Measurements from ENCODE around the gene PDGFRB. TPM values are rescaled to one million over a fixed set of nuclear protein-coding genes. Genes with fewer than 3 reads are reported as not detected.
A peak's percentile ranks its signal among the peaks of the same experiment; 100 is the strongest.

PDGFRB gene
- polyA plus RNA-seq (2011; rRNA removed) (163 and 276 TPM in 2 replicates), polyA minus RNA-seq (2011; rRNA and poly(A)+ RNA removed) (384 and 442 TPM in 2 replicates)

DNA sequence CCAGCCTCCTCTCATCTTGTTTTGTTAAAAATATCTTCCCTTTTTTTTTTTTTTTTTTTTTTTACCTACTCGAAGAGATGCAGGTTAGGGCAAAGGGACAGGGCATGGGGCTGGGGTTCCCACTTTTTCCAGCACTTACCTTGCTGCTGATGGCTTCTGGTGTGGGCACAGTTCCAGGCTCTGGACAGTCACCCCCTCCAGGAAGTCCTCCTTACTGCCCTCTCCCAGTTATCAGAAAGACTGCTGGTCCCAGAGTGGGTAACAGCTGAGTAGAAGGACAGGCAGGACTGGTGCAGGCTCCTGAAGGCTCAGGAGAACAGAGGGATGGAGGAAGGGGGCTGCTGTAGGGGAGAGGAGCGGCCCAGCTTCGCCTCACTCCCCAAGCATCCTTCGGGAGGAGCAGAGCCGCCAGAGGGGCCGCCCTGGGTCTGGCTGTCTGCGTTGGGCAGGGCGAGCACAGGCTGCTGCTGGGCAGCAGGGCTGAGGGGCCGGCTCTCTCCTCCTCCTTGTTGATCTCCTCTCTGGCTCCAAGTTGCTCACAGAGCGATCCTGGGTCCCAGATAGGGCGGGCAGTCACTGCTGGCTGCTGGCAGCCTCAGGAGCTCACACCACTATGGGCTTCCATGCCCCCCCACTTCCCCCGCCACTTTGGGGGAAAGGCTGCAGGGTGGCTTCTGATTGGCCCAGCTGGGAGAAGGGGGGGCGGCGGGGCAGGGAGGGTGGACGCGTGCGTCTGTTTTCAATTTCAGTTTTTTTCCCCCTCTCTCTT, at the start of gene PDGFRB:
TSS of gene PDGFRB (minus strand) at position 588 of the 769 bp plus-strand sequence. CDS start 18,798 bp downstream, outside the sequence.
- TF ChIP-seq, protein P1, sequence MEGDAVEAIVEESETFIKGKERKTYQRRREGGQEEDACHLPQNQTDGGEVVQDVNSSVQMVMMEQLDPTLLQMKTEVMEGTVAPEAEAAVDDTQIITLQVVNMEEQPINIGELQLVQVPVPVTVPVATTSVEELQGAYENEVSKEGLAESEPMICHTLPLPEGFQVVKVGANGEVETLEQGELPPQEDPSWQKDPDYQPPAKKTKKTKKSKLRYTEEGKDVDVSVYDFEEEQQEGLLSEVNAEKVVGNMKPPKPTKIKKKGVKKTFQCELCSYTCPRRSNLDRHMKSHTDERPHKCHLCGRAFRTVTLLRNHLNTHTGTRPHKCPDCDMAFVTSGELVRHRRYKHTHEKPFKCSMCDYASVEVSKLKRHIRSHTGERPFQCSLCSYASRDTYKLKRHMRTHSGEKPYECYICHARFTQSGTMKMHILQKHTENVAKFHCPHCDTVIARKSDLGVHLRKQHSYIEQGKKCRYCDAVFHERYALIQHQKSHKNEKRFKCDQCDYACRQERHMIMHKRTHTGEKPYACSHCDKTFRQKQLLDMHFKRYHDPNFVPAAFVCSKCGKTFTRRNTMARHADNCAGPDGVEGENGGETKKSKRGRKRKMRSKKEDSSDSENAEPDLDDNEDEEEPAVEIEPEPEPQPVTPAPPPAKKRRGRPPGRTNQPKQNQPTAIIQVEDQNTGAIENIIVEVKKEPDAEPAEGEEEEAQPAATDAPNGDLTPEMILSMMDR (IDR thresholded peaks at IDR 0.05; ENCODE audit: insufficient read depth, low read depth, low read length), result no peak
- Histone ChIP-seq H3K4me3 (ENCODE audit: low read depth, low read length) (peak within 1 kb of the TSS; percentile 88), H3K36me3 (ENCODE audit: control insufficient read depth, insufficient read depth, low read length) (peaks cover 7% of the 10 kb centered on the region), H3K27me3 (ENCODE audit: control insufficient read depth, insufficient read depth, low read length) (no peaks in the 10 kb centered on the region)
- POLR2A ChIA-PET, result interaction anchor here (0.6 to 1.5 kb wide), 6 partner anchors 12 to 329 kb away, joined by 3 to 8 read pairs (median 4); no protein-coding TSS in a partner anchor
- peak; percentile 75 for DNase-seq (ENCODE audit: low read depth)
- CTCF ChIA-PET, result interaction anchor here (0.6 to 3.4 kb wide), 10 partner anchors 10 to 44 kb away, joined by 3 to 24 read pairs (median 6); no protein-coding TSS in a partner anchor

DNA sequence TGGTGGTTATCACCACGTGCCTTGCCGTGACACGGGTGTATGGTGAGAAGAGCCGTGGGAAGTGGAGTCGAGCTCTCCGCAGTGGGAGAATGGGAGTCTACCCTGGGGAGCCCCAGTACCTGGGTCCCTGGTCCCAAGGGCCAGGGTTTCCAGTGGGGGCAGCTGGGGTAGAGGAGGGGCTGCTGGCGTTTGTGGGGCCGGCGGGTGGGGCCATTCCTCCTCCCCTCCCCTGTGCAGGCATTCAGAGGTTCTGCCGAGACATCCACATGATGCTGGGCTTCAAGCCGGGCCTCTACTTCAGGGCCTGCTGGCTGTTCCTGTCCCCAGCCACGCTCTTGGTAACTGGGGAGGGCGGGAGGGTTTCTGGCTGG, 48.9 kb upstream of the PDGFRB start:
- DNase-seq (ENCODE audit: low read depth), result no peak
- Histone ChIP-seq H3K27me3 (ENCODE audit: control insufficient read depth, insufficient read depth, low read length) (peaks cover 3% of the 10 kb centered on the region; the same call in 1 of the 2 replicates), H3K4me3 (ENCODE audit: low read depth, low read length) (no peak overlapping the region), H3K36me3 (ENCODE audit: control insufficient read depth, insufficient read depth, low read length) (no peaks in the 10 kb centered on the region)
- TF ChIP-seq, protein P1 (IDR thresholded peaks at IDR 0.05; ENCODE audit: insufficient read depth, low read depth, low read length), result no peak
- ChIA-PET POLR2A (no interaction called here), CTCF (interaction anchor here (0.7 to 1.2 kb wide), 3 partner anchors 13 to 29 kb away, joined by 3 to 4 read pairs (median 4); no protein-coding TSS in a partner anchor)

DNA sequence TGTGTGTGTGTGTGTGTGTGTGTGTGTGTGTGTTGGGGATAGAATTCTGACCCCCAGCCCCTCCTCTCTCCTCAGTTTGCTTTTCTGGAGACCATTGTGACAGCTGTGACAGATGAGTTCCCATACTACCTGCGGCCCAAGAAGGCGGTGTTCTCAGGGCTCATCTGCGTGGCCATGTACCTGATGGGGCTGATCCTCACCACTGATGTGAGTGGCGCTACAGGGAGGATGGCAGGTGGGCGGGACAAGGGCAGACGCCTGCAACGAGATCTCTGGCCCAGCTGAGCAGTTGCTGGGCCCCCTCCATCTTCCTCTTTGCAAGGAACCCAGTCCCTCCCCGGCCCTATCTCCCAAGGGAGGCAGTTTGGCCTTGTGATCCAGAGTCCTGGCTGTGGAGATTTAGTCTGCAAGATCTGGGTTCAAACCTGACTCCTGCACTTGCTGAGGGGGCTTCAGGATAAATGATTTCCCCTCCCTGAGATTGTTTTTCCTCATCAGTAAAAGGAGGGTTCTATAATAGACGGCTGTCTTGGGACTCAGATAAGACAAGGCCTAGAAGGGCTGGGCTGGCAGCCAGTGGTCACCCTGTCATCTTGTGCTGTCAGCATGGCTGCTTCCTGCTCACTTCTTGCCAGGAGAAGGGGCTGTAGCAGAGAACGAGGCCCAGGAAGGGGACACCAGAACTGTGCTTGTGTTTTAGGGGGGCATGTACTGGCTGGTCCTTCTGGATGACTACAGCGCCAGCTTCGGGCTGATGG, 48.4 kb upstream of the PDGFRB start:
- no peak overlapping the region for H3K4me3 ChIP-seq (ENCODE audit: low read depth, low read length)
- no peaks in the 10 kb centered on the region for H3K36me3 ChIP-seq (ENCODE audit: control insufficient read depth, insufficient read depth, low read length)
- H3K27me3 ChIP-seq (ENCODE audit: control insufficient read depth, insufficient read depth, low read length), result peaks cover 4% of the 10 kb centered on the region; the same call in 1 of the 2 replicates
- DNase-seq (ENCODE audit: low read depth), result no peak
- ChIA-PET CTCF (interaction anchor here (0.7 to 1.2 kb wide), 3 partner anchors 12 to 29 kb away, joined by 3 to 4 read pairs (median 4); no protein-coding TSS in a partner anchor), POLR2A (no interaction called here)
- TF ChIP-seq, protein P1 (IDR thresholded peaks at IDR 0.05; ENCODE audit: insufficient read depth, low read depth, low read length), result no peak

DNA sequence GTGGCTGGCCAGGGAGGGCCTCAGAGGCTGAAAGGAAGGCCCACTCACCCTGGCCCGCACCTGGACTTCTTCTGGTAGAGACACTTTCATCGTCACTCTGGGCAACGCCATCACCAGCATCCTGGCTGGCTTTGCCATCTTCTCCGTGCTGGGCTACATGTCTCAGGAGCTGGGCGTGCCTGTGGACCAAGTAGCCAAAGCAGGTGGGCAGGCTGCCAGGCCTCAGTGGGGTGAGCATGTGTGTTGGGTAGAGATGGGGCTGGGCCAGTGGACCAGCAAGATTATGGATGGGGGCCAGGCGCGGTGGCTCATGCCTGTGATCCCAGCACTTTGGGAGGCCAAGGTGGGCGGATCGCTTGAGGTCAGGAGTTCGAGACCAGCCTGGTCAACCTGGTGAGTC, 46.9 kb upstream of the PDGFRB start:
- CTCF ChIA-PET, result interaction anchor here (1.5 kb wide), 1 partner anchor 27 kb away, joined by 3 read pairs; no protein-coding TSS in a partner anchor
- Histone ChIP-seq H3K36me3 (ENCODE audit: control insufficient read depth, insufficient read depth, low read length) (no peaks in the 10 kb centered on the region), H3K27me3 (ENCODE audit: control insufficient read depth, insufficient read depth, low read length) (peaks cover 7% of the 10 kb centered on the region; the same call in 1 of the 2 replicates), H3K4me3 (ENCODE audit: low read depth, low read length) (no peak overlapping the region)
- DNase-seq (ENCODE audit: low read depth), result no peak
- POLR2A ChIA-PET, result no interaction called here
- TF ChIP-seq, protein P1 (IDR thresholded peaks at IDR 0.05; ENCODE audit: insufficient read depth, low read depth, low read length), result no peak

DNA sequence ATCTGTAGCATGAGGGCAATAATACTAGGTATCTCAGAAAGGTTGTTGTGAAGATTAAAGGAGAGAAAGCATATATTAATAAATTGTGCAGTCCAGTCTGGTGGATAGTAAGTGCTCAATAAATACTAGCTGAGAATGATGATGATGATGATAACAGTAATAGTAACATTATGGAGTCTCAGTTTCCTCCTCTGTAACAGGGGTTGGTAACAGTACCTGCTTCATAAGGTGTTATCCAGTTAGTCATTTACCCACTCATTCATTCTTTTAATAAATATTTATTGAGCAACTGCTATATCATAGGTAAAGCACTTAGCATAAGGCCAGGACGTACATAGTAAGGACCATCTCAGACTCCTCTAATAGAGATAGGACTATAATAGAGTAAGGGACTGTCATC, 41.8 kb upstream of the PDGFRB start:
- no peak for DNase-seq (ENCODE audit: low read depth)
- TF ChIP-seq, protein P1 (IDR thresholded peaks at IDR 0.05; ENCODE audit: insufficient read depth, low read depth, low read length), result no peak
- no peaks in the 10 kb centered on the region for H3K36me3 ChIP-seq (ENCODE audit: control insufficient read depth, insufficient read depth, low read length)
- no peak overlapping the region for H3K4me3 ChIP-seq (ENCODE audit: low read depth, low read length)
- POLR2A ChIA-PET, result no interaction called here
- CTCF ChIA-PET, result interaction anchor here (0.6 to 1.3 kb wide), 3 partner anchors 20 to 928 kb away, joined by 3 to 5 read pairs (median 3); no protein-coding TSS in a partner anchor
- H3K27me3 ChIP-seq (ENCODE audit: control insufficient read depth, insufficient read depth, low read length), result peaks cover 10% of the 10 kb centered on the region

Data from BJ (cell line).